Astrocyte (in vitro differentiated cells and primary cell): ENCODE measurements around the gene PHLPP2. TPM values are rescaled to one million over a fixed set of nuclear protein-coding genes. Genes with fewer than 3 reads are reported as not detected.

Experiments used
- DNase-seq: peaks from one replicate; pipeline ENCODE4 v3.0.0-alpha.2; 2010; ENCODE audit warnings: low read depth
- FAIRE-seq: peaks from 2 replicates; lab custom pipeline; 2011; peaks lifted over from hg19 to GRCh38; lab: Jason Lieb, UNC
- H2AFZ ChIP-seq: 2 replicates; pipeline ENCODE4 v1.6.0; 2012; ENCODE audit warnings: low read depth, low read length, inconsistent platforms
- H3K27ac ChIP-seq: 2 replicates; pipeline ENCODE4 v1.5.1; 2011; ENCODE audit warnings: low read depth, low read length, inconsistent platforms
- H3K27me3 ChIP-seq: 2 replicates; pipeline ENCODE4 v1.6.0; 2011; ENCODE audit warnings: low read length, inconsistent platforms; ENCODE audit not compliant: insufficient read depth
- H3K36me3 ChIP-seq: 2 replicates; pipeline ENCODE4 v1.5.1; 2011; ENCODE audit warnings: low read length, inconsistent platforms; ENCODE audit not compliant: insufficient read depth
- H3K4me1 ChIP-seq: 2 replicates; pipeline ENCODE4 v1.5.1; 2011; ENCODE audit warnings: low read length, inconsistent platforms; ENCODE audit not compliant: insufficient read depth
- H3K4me2 ChIP-seq: 2 replicates; pipeline ENCODE4 v1.6.0; 2012; ENCODE audit warnings: low read length, inconsistent platforms
- H3K4me3 ChIP-seq: 2 replicates; pipeline ENCODE4 v1.5.1; 2011; ENCODE audit warnings: low read depth, mild to moderate bottlenecking, low read length, inconsistent platforms; ENCODE audit not compliant: insufficient read depth
- H3K79me2 ChIP-seq: 2 replicates; pipeline ENCODE4 v1.6.0; 2012; ENCODE audit warnings: mild to moderate bottlenecking, low read length, inconsistent platforms; ENCODE audit not compliant: insufficient read depth
- H3K9ac ChIP-seq: 2 replicates; pipeline ENCODE4 v1.6.0; 2012; ENCODE audit warnings: mild to moderate bottlenecking, low read length, inconsistent platforms
- H3K9me3 ChIP-seq: 2 replicates; pipeline ENCODE4 v1.5.1; 2012; ENCODE audit warnings: low read depth, mild to moderate bottlenecking, low read length, inconsistent platforms; ENCODE audit not compliant: insufficient read depth
- H4K20me1 ChIP-seq: 2 replicates; pipeline ENCODE4 v1.6.0; 2012; ENCODE audit warnings: low read length, inconsistent platforms; ENCODE audit not compliant: insufficient read depth
- H3K27ac Mint-ChIP-seq: one replicate; pipeline ENCODE4 v1.8.0; 2021; ENCODE audit warnings: mild to moderate bottlenecking, mixed read lengths; ENCODE audit not compliant: unreplicated experiment
- H3K27me3 Mint-ChIP-seq: one replicate; pipeline ENCODE4 v1.8.0; 2021; ENCODE audit warnings: low read depth, mixed read lengths; ENCODE audit not compliant: unreplicated experiment
- H3K36me3 Mint-ChIP-seq: one replicate; pipeline ENCODE4 v1.8.0; 2021; ENCODE audit warnings: low read depth, mixed read lengths; ENCODE audit not compliant: unreplicated experiment
- H3K4me1 Mint-ChIP-seq: one replicate; pipeline ENCODE4 v1.8.0; 2021; ENCODE audit warnings: low read depth, mixed read lengths; ENCODE audit not compliant: unreplicated experiment
- H3K4me3 Mint-ChIP-seq: one replicate; pipeline ENCODE4 v1.8.0; 2021; ENCODE audit warnings: mild to moderate bottlenecking, moderate library complexity, mixed read lengths; ENCODE audit not compliant: unreplicated experiment
- H3K9me3 Mint-ChIP-seq: one replicate; pipeline ENCODE4 v1.8.0; 2021; ENCODE audit warnings: mild to moderate bottlenecking, mixed read lengths; ENCODE audit not compliant: unreplicated experiment
- EZH2 ChIP-seq: IDR thresholded peaks from 2 replicates; pipeline ENCODE4 v1.6.1; 2012; ENCODE audit warnings: mild to moderate bottlenecking, low read length, inconsistent platforms; ENCODE audit not compliant: insufficient read depth
- total RNA-seq: library from RNA; stranded (reverse); gene quantifications from 2 replicates; pipeline ENCODE4 v1.2.1, GENCODE V29; 2021
- TF ChIP-seq, protein P1 (sequence below): IDR thresholded peaks from 2 replicates; pipeline ENCODE4 v1.5.1; 2011; ENCODE audit warnings: low read depth, mild to moderate bottlenecking, inconsistent platforms, low read length, moderate library complexity; ENCODE audit not compliant: insufficient read depth

Gene PHLPP2
- total RNA-seq, 1 donor from 2014 or later = 5.4 TPM

DNA sequence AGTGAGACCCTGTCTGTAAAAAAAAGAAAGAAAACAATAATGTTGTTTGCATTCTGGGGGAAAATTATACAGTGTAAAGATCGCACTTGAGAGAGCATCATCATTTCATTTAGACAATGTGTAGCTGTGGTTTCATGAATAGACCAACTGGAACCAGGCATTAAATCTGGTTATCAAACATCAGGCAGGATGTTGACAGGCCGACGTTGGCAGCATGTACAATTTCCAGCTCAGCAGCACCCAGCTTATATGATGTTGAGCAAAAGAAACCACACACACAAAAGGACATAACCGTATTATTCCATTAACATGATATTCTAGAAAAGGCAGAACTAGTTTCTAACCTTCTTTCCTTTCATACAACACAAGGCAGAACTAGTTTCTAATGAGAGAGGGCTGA, 92.7 kb downstream of the PHLPP2 start:
- Histone ChIP-seq H2AFZ (no peak overlapping the region), H3K4me2 (no peak overlapping the region)

DNA sequence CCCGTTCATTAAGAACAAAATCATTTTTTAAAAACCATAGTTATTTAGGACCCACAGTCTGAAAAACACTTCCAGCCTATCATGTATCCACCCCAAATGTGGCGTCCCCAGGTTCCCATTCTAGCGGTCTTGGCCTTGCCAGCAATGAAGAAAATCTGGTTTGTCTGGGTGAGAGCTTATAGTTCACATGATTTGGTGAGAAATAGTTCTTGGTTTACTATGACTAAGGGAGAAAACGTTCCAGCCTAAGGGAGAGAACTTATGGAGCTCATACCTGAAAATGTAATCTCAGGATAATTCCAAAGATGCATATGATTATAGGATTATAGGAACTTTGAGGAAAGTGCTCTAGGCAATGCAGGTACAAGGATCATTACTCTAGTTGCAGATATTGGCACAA, 93.7 kb downstream of the PHLPP2 start:
- Histone ChIP-seq H3K27ac (no peak overlapping the region), H3K4me3 (no peak overlapping the region), H3K9me3 (no peaks in the 10 kb centered on the region), H3K36me3 (no peaks in the 10 kb centered on the region), H4K20me1 (no peaks in the 10 kb centered on the region), H3K9ac (no peak overlapping the region), H2AFZ (no peak overlapping the region), H3K4me1 (peaks cover 6% of the 10 kb centered on the region), H3K27me3 (peaks cover 13% of the 10 kb centered on the region), H3K79me2 (no peaks in the 10 kb centered on the region), H3K4me2 (no peak overlapping the region)
- peaks cover 8% of the 10 kb centered on the region for H3K27me3 Mint-ChIP-seq
- H3K27ac Mint-ChIP-seq = no peak overlapping the region
- DNase-seq (no peak), FAIRE-seq (no peak)
- peaks cover 6% of the 10 kb centered on the region for H3K36me3 Mint-ChIP-seq
- H3K4me3 Mint-ChIP-seq = no peak overlapping the region
- TF ChIP-seq, protein P1, sequence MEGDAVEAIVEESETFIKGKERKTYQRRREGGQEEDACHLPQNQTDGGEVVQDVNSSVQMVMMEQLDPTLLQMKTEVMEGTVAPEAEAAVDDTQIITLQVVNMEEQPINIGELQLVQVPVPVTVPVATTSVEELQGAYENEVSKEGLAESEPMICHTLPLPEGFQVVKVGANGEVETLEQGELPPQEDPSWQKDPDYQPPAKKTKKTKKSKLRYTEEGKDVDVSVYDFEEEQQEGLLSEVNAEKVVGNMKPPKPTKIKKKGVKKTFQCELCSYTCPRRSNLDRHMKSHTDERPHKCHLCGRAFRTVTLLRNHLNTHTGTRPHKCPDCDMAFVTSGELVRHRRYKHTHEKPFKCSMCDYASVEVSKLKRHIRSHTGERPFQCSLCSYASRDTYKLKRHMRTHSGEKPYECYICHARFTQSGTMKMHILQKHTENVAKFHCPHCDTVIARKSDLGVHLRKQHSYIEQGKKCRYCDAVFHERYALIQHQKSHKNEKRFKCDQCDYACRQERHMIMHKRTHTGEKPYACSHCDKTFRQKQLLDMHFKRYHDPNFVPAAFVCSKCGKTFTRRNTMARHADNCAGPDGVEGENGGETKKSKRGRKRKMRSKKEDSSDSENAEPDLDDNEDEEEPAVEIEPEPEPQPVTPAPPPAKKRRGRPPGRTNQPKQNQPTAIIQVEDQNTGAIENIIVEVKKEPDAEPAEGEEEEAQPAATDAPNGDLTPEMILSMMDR = no peak
- TF ChIP-seq EZH2 = no peak
- H3K4me1 Mint-ChIP-seq = peaks cover 18% of the 10 kb centered on the region
- no peaks in the 10 kb centered on the region for H3K9me3 Mint-ChIP-seq

More for the DNA sequence above, 92.7 kb downstream of the PHLPP2 start:
- Histone ChIP-seq H3K27ac (no peak overlapping the region), H3K36me3 (no peaks in the 10 kb centered on the region), H3K9me3 (no peaks in the 10 kb centered on the region), H3K27me3 (peaks cover 10% of the 10 kb centered on the region), H3K79me2 (no peaks in the 10 kb centered on the region), H3K4me1 (peaks cover 1% of the 10 kb centered on the region), H3K9ac (no peak overlapping the region), H3K4me3 (no peak overlapping the region), H4K20me1 (no peaks in the 10 kb centered on the region)
- TF ChIP-seq, protein P1 = no peak
- no peak for TF ChIP-seq EZH2
- no peak overlapping the region for H3K4me3 Mint-ChIP-seq
- H3K36me3 Mint-ChIP-seq = peaks cover 6% of the 10 kb centered on the region
- no peak overlapping the region for H3K27ac Mint-ChIP-seq
- H3K4me1 Mint-ChIP-seq = peaks cover 19% of the 10 kb centered on the region
- DNase-seq (no peak), FAIRE-seq (no peak)
- no peaks in the 10 kb centered on the region for H3K9me3 Mint-ChIP-seq
- H3K27me3 Mint-ChIP-seq = peaks cover 6% of the 10 kb centered on the region

DNA sequence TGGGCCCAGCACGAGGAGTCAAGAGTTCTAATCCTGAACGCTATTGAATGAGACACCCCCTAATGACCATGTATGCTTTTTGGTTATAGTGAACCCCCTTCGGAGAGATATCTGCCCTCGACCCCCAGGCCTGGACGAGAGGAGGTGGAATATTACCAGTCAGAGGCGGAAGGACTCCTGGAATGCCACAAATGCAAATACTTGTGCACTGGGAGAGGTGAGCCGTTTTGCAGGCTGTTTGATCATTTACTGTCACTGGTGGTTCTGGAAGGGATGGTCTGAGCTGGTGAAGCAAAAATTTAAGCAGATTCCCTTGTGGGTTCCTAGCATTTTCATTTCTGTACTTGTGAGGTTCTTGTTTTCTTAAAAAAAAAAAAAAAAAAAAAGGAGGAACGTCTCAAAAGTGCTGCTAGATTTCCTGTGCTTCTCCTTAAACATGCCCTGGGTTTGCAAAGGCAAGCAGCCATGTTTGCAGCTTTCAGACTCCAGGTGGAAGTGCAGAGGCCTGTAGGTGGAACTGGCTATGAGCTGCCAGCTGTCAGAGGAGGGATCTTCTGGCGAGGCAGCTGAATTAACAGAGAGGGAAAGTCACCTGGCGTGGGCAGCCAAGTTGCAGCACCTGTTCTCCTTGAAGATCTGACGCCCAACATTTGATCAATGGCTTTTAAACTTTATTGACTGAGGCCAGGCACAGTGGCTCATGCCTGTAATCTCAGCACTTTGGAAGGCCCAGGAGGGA, 95.1 kb downstream of the PHLPP2 start:
- H3K4me3 ChIP-seq = no peak overlapping the region
- TF ChIP-seq, protein P1 = no peak
- no peak for TF ChIP-seq EZH2
- Mint-ChIP-seq H3K27ac (peak overlapping the region; percentile 77), H3K36me3 (peaks cover 4% of the 10 kb centered on the region), H3K4me1 (peaks cover 18% of the 10 kb centered on the region), H3K27me3 (peaks cover 8% of the 10 kb centered on the region), H3K9me3 (no peaks in the 10 kb centered on the region), H3K4me3 (no peak overlapping the region)
- no peak overlapping the region for H2AFZ ChIP-seq
- no peaks in the 10 kb centered on the region for H3K36me3 ChIP-seq
- no peaks in the 10 kb centered on the region for H3K9me3 ChIP-seq
- H4K20me1 ChIP-seq = no peaks in the 10 kb centered on the region
- DNase-seq (no peak), FAIRE-seq (no peak)
- no peaks in the 10 kb centered on the region for H3K79me2 ChIP-seq
- no peak overlapping the region for H3K4me2 ChIP-seq
- H3K27ac ChIP-seq = no peak overlapping the region
- no peak overlapping the region for H3K9ac ChIP-seq
- H3K4me1 ChIP-seq = peaks cover 6% of the 10 kb centered on the region
- H3K27me3 ChIP-seq = peaks cover 16% of the 10 kb centered on the region
